Neural cell (in vitro differentiated cells): Measurements from ENCODE around the gene PDPN.

Source experiments
- SMC3 ChIP-seq: fragments of 450-650 bp; conservative IDR thresholded peaks from 2 replicates; pipeline ENCODE4 v1.6.1; 2014; ENCODE audit warnings: antibody characterized with exemption, mild to moderate bottlenecking, moderate library complexity; ENCODE audit not compliant: poor library complexity
- TAF1 ChIP-seq: IDR thresholded peaks from 2 replicates; pipeline ENCODE4 v1.6.1; 2012; ENCODE audit warnings: low read depth

GRCh38 chr1:13549521-13549920 lies 34.1 kb upstream of the PDPN start:
- TF ChIP-seq SMC3: no peak
- no peak for TF ChIP-seq TAF1
